Mesenchymal stem cell (in vitro differentiated cells and primary cell): ENCODE data around the gene SNX12.

Experiments
- DNase-seq: peaks from one replicate; pipeline ENCODE4 v3.0.0-alpha.2; 2013
- H2AFZ ChIP-seq: one replicate; pipeline ENCODE4 v1.6.1; 2013; ENCODE audit warnings: low read depth, mild to moderate bottlenecking, control low read depth, inconsistent platforms, low read length, moderate library complexity
- H2AK5ac ChIP-seq: 2 replicates; pipeline ENCODE4 v1.6.1; 2013; ENCODE audit warnings: low read length, moderate library complexity, mild to moderate bottlenecking, inconsistent platforms; ENCODE audit not compliant: severe bottlenecking
- H2BK120ac ChIP-seq: one replicate; pipeline ENCODE4 v1.6.1; 2013; ENCODE audit warnings: low read depth, mild to moderate bottlenecking, inconsistent platforms, low read length, moderate library complexity
- H2BK12ac ChIP-seq, 2 experiments: one replicate each; pipeline ENCODE4 v1.6.1; 2013; ENCODE audit warnings: inconsistent platforms in 2 of 2, low read length in 2 of 2, mild to moderate bottlenecking in 2 of 2, moderate library complexity in 2 of 2, control low read depth in 1 of 2
- H2BK15ac ChIP-seq: one replicate; pipeline ENCODE4 v1.6.1; 2013; ENCODE audit warnings: mild to moderate bottlenecking, low read depth, inconsistent platforms; ENCODE audit not compliant: poor library complexity, severe bottlenecking
- H2BK5ac ChIP-seq: 2 replicates; pipeline ENCODE4 v1.6.1; 2013; ENCODE audit warnings: low read depth, mild to moderate bottlenecking, low read length, control low read depth, inconsistent platforms; ENCODE audit not compliant: poor library complexity, severe bottlenecking
- H3K14ac ChIP-seq, 2 experiments: one replicate each; pipeline ENCODE4 v1.6.1; 2013; ENCODE audit warnings: inconsistent platforms in 2 of 2, low read length in 2 of 2, control low read depth in 1 of 2, mild to moderate bottlenecking in 1 of 2, moderate library complexity in 1 of 2
- H3K18ac ChIP-seq, 2 experiments: one replicate each; pipeline ENCODE4 v1.6.1; 2013; ENCODE audit warnings: inconsistent platforms in 2 of 2, low read length in 2 of 2, control low read depth in 1 of 2, low read depth in 1 of 2, mild to moderate bottlenecking in 1 of 2
- H3K23ac ChIP-seq, 2 experiments: one replicate each; pipeline ENCODE4 v1.6.1; 2013; ENCODE audit warnings: inconsistent platforms in 2 of 2, low read length in 2 of 2, mild to moderate bottlenecking in 2 of 2, moderate library complexity in 2 of 2, control low read depth in 1 of 2
- H3K27ac ChIP-seq: 2 replicates; pipeline ENCODE4 v1.5.1; 2013; ENCODE audit warnings: mild to moderate bottlenecking, moderate library complexity, low read length, control low read depth, inconsistent platforms; ENCODE audit not compliant: poor library complexity, severe bottlenecking
- H3K27me3 ChIP-seq, 2 experiments: 2 replicates each; pipeline versions ENCODE4 v1.6.1 to v1.7.0; 2013; ENCODE audit warnings: low read length in 2 of 2, mild to moderate bottlenecking in 2 of 2, moderate library complexity in 2 of 2, control low read depth in 1 of 2, inconsistent platforms in 1 of 2; ENCODE audit not compliant: control insufficient read depth in 1 of 2, insufficient read depth in 1 of 2
- H3K36me3 ChIP-seq, 2 experiments: 2 replicates each; pipeline versions ENCODE4 v1.6.1 to v1.7.0; 2013; ENCODE audit warnings: low read length in 2 of 2, control low read depth in 1 of 2, inconsistent platforms in 1 of 2, low read depth in 1 of 2, mild to moderate bottlenecking in 1 of 2; ENCODE audit not compliant: insufficient read depth in 2 of 2, control insufficient read depth in 1 of 2
- H3K4ac ChIP-seq, 2 experiments: one replicate each; pipeline ENCODE4 v1.6.1; 2013; ENCODE audit warnings: inconsistent platforms in 2 of 2, low read length in 2 of 2, mild to moderate bottlenecking in 2 of 2, moderate library complexity in 2 of 2, control low read depth in 1 of 2, low read depth in 1 of 2
- H3K4me1 ChIP-seq: 2 replicates; pipeline ENCODE4 v1.6.1; 2013; ENCODE audit warnings: low read depth, low read length, control low read depth; ENCODE audit not compliant: control insufficient read depth, insufficient read depth
- H3K4me2 ChIP-seq: 2 replicates; pipeline ENCODE4 v1.6.1; 2013; ENCODE audit warnings: low read length, mild to moderate bottlenecking, inconsistent platforms; ENCODE audit not compliant: poor library complexity, severe bottlenecking
- H3K4me3 ChIP-seq, 2 experiments: 2 replicates each; pipeline versions ENCODE4 v1.5.1 to v1.7.0; 2013; ENCODE audit warnings: low read length in 2 of 2, mild to moderate bottlenecking in 2 of 2, control low read depth in 1 of 2, low read depth in 1 of 2; ENCODE audit not compliant: insufficient read depth in 1 of 2
- H3K79me1 ChIP-seq: replicated peaks from 2 replicates; pipeline ENCODE4 v1.6.1; 2013; ENCODE audit warnings: mild to moderate bottlenecking, control low read depth, low read length, inconsistent platforms; ENCODE audit not compliant: poor library complexity, severe bottlenecking
- H3K9ac ChIP-seq: 2 replicates; pipeline ENCODE4 v1.7.0; 2013; ENCODE audit warnings: mild to moderate bottlenecking, low read length, moderate library complexity
- H3K9me3 ChIP-seq: 2 replicates; pipeline ENCODE4 v1.7.0; 2013; ENCODE audit warnings: mild to moderate bottlenecking, low read length; ENCODE audit not compliant: control insufficient read depth
- H4K8ac ChIP-seq: one replicate; pipeline ENCODE4 v1.6.1; 2013; ENCODE audit warnings: inconsistent platforms, mild to moderate bottlenecking, low read length, moderate library complexity
- H4K91ac ChIP-seq: one replicate; pipeline ENCODE4 v1.6.1; 2013; ENCODE audit warnings: mild to moderate bottlenecking, low read length, inconsistent platforms
- WGBS: methylation state at CpG from one replicate; pipeline ENCODE4 v1.1.7; 2013; ENCODE audit warnings: mixed read lengths; 5-methylcytosine and 5-hydroxymethylcytosine counted together

Gene SNX12

DNA sequence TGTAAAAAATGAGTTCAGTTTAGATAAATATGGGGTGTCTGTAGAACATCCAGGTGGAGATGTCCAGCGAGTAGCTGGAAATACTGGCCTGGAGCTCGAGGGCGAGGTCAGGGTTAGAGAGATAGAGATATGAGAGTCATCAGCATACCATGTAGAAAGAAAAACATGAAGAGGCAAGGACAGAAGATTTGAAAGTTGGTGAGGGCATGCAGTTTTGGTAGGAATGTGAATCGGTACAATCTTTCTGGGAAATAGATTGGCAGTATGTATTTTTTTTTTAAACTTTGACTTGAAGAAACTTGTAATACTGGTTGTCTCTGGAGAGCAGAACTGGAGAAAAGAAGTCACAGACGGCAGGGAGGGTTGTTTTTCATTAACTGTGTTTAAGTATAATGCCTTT, 2.4 kb upstream of the SNX12 start:
- H3K27me3 ChIP-seq = peaks cover 0 to 26% of the 10 kb centered on the region in 2 experiments
- no peaks in the 10 kb centered on the region for H3K9me3 ChIP-seq
- no peak overlapping the region for H3K9ac ChIP-seq
- H3K4ac ChIP-seq = no peak overlapping the region
- H4K91ac ChIP-seq = no peak overlapping the region
- no peaks in the 10 kb centered on the region for H3K4me1 ChIP-seq
- H2AK5ac ChIP-seq = no peak overlapping the region
- H2BK12ac ChIP-seq = no peak overlapping the region
- no peak overlapping the region for H3K4me3 ChIP-seq
- H3K18ac ChIP-seq = no peak overlapping the region
- no peak overlapping the region for H4K8ac ChIP-seq
- H3K36me3 ChIP-seq = peaks cover 0 to 3% of the 10 kb centered on the region in 2 experiments
- DNase-seq = no peak
- H3K79me1 ChIP-seq = no peaks in the 10 kb centered on the region
- no peak overlapping the region for H3K23ac ChIP-seq
- no peak overlapping the region for H3K14ac ChIP-seq
- WGBS = 96% methylated on average over 4 of the region's 5 CpGs
- no peak overlapping the region for H2BK15ac ChIP-seq
- no peak overlapping the region for H3K4me2 ChIP-seq
- H2AFZ ChIP-seq = no peak overlapping the region
- H3K27ac ChIP-seq = no peak overlapping the region
- no peak overlapping the region for H2BK5ac ChIP-seq
- no peak overlapping the region for H2BK120ac ChIP-seq

DNA sequence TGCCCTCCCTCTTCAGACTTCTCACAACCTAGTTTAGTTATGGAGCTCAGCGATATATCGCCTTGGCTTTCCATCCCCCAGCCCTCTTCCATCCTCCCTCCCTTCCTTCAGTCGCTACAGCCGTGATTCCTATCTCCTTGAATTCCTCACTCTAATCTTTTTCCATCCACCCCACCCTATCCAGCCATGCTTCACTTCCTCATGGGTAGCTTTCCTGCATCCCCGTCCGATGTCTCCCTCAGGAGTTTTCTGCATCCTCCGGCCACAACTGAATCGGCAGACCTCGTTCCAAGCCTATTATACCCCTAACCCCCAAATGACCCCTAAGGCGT, 456 bp downstream of the SNX12 start:
- no peaks in the 10 kb centered on the region for H3K4me1 ChIP-seq
- no peaks in the 10 kb centered on the region for H3K9me3 ChIP-seq
- WGBS = 2% methylated on average over 9 of the region's 10 CpGs
- peak overlapping the region; percentile 91 for H3K27ac ChIP-seq
- peak overlapping the region in 1 of 2 experiments; percentile 17 for H3K4ac ChIP-seq
- H2AFZ ChIP-seq = no peak overlapping the region
- H4K8ac ChIP-seq = no peak overlapping the region
- no peak overlapping the region for H2BK120ac ChIP-seq
- peaks cover 0 to under 1% of the 10 kb centered on the region in 2 experiments for H3K27me3 ChIP-seq
- DNase-seq = no peak
- H3K79me1 ChIP-seq = no peaks in the 10 kb centered on the region
- no peak overlapping the region for H4K91ac ChIP-seq
- peaks cover 1 to 6% of the 10 kb centered on the region in 2 experiments for H3K36me3 ChIP-seq
- peak overlapping the region; percentile 43 to 70 for H3K18ac ChIP-seq
- no peak overlapping the region for H2BK12ac ChIP-seq
- peak overlapping the region; percentile 84 for H3K9ac ChIP-seq
- peak overlapping the region; percentile 53 for H3K4me2 ChIP-seq
- no peak overlapping the region for H2BK5ac ChIP-seq
- H3K4me3 ChIP-seq = peak overlapping the region; percentile 65 to 80
- H3K23ac ChIP-seq = no peak overlapping the region
- no peak overlapping the region for H2AK5ac ChIP-seq
- H3K14ac ChIP-seq = no peak overlapping the region
- H2BK15ac ChIP-seq = no peak overlapping the region

DNA sequence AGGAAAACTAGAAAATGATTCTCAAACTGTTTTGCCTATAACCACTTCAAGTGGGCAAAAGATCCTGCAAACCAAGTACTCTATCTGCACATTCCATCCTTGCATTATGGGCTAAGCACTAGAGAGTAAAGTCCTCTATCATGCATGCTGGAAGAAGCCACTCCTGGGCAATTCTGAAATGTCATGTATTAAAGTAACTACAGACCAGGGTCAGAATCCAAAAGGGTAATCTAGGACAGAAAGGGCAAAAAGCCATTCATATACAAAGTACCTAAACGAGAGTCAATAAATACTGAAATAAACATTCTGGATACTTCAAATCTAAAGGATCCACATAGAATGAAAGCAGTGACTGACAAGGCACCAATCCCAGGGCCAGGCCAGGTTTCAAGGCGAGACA, 1.0 kb downstream of the SNX12 start:
- H3K4ac ChIP-seq = no peak overlapping the region
- peak overlapping the region in 1 of 2 experiments; percentile 70 for H3K18ac ChIP-seq
- no peak overlapping the region for H2AFZ ChIP-seq
- no peaks in the 10 kb centered on the region for H3K27me3 ChIP-seq
- H3K79me1 ChIP-seq = no peaks in the 10 kb centered on the region
- H3K9me3 ChIP-seq = no peaks in the 10 kb centered on the region
- no peak overlapping the region for H2BK12ac ChIP-seq
- DNase-seq = peak; percentile 3
- H3K9ac ChIP-seq = peak overlapping the region; percentile 84
- no peak overlapping the region for H2BK15ac ChIP-seq
- H2BK5ac ChIP-seq = no peak overlapping the region
- H3K4me3 ChIP-seq = peak overlapping the region; percentile 65 to 80
- H3K4me2 ChIP-seq = peak overlapping the region; percentile 53
- H3K4me1 ChIP-seq = no peaks in the 10 kb centered on the region
- no peak overlapping the region for H2AK5ac ChIP-seq
- H4K8ac ChIP-seq = no peak overlapping the region
- no peak overlapping the region for H4K91ac ChIP-seq
- 8% methylated on average over 2 of the region's 2 CpGs for WGBS
- H3K14ac ChIP-seq = no peak overlapping the region
- H3K23ac ChIP-seq = no peak overlapping the region
- H3K27ac ChIP-seq = peak overlapping the region; percentile 91
- H2BK120ac ChIP-seq = no peak overlapping the region
- H3K36me3 ChIP-seq = peaks cover 2 to 9% of the 10 kb centered on the region in 2 experiments

DNA sequence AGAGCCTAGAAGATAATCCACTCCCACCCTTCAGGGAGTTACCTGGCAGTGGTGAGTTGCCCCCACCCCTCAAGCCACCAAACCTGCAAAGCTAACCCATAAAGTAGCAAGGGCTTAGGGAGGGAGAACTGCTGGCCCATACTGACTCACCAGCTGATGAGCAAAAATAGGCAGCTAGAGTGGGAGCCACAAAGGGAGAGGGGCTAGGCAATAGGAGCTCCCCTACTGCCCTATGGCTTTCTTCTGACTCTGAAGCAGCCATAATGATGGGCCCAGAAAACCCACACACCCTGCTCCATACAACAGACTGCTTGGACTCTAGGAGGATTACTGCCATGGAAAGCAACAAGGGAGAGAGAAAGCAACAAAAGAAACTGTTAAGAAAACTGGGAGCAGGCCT, 8.0 kb downstream of the SNX12 start:
- Histone ChIP-seq H2AK5ac (no peak overlapping the region), H3K27me3 (peaks cover 0 to 14% of the 10 kb centered on the region in 2 experiments), H2BK120ac (no peak overlapping the region), H3K23ac (no peak overlapping the region), H3K36me3 (peaks cover 21 to 40% of the 10 kb centered on the region in 2 experiments), H3K18ac (no peak overlapping the region), H3K27ac (no peak overlapping the region), H3K14ac (no peak overlapping the region), H4K8ac (no peak overlapping the region), H2AFZ (no peak overlapping the region), H3K9ac (no peak overlapping the region), H2BK5ac (no peak overlapping the region), H3K4me1 (no peaks in the 10 kb centered on the region), H3K4me3 (no peak overlapping the region), H3K79me1 (peaks cover 16% of the 10 kb centered on the region), H3K4me2 (no peak overlapping the region), H3K9me3 (no peaks in the 10 kb centered on the region), H4K91ac (no peak overlapping the region), H2BK15ac (no peak overlapping the region), H3K4ac (no peak overlapping the region), H2BK12ac (no peak overlapping the region)
- no peak for DNase-seq
